22Rv1 (cell line): ENCODE data around the gene MYO18B.

Experiments
- ZFX ChIP-seq: fragments of 450-650 bp; IDR thresholded peaks from 2 replicates; pipeline ENCODE4 v1.6.1; 2017; ENCODE audit warnings: antibody characterized with exemption, borderline replicate concordance
- TF ChIP-seq, protein P1 (sequence below): fragments of 450-650 bp; IDR thresholded peaks from 2 replicates; pipeline ENCODE4 v1.5.1; 2017; ENCODE audit warnings: mild to moderate bottlenecking

DNA sequence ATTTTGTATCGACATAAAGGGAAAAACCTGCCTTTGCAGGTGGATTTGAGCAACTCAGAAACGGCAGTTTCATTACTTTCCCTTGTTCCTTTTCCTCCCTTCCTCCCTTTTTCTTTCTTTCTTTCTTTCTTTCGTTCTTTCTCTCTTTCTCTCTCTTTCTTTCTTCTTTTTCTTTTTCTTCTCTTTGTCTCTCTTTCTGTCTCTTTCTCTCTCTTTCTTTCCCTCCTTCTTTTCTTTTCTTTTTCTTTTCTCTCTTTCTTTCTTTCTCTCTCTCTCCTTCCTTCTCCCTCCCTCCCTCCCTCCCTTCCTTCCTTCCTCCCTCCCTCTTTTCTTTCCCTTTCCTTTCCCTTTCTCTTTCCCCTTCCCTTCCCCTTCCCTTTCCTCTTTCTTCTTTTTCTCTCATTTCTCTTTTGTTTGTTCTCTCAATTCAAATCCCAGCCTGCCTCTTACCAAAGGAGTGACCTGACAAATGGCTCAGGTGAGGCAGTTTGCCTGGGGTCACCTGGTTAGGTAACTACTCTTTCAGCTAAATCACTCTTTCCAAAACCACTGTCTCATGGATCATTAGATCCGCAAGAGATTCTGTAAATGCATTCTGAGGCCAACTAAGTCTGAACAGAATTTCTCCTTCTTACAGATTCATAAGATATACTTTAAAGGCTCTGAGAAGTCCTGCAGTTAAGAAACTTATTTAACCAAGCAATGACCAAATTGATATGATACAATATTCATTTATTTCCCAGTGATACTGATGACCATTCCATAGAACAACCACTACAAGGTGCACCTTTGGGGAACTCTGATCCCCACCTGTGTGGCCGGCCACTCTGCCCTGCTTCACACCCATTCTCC is 75.3 kb downstream of the MYO18B start:
- TF ChIP-seq, protein P1, sequence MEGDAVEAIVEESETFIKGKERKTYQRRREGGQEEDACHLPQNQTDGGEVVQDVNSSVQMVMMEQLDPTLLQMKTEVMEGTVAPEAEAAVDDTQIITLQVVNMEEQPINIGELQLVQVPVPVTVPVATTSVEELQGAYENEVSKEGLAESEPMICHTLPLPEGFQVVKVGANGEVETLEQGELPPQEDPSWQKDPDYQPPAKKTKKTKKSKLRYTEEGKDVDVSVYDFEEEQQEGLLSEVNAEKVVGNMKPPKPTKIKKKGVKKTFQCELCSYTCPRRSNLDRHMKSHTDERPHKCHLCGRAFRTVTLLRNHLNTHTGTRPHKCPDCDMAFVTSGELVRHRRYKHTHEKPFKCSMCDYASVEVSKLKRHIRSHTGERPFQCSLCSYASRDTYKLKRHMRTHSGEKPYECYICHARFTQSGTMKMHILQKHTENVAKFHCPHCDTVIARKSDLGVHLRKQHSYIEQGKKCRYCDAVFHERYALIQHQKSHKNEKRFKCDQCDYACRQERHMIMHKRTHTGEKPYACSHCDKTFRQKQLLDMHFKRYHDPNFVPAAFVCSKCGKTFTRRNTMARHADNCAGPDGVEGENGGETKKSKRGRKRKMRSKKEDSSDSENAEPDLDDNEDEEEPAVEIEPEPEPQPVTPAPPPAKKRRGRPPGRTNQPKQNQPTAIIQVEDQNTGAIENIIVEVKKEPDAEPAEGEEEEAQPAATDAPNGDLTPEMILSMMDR, result no peak
- TF ChIP-seq ZFX, result no peak
